Fibroblast of lung (primary cell): ENCODE results near the gene TGFB2. TPM values are rescaled to one million over a fixed set of nuclear protein-coding genes. Genes with fewer than 3 reads are reported as not detected.

Experiments
- DNase-seq, 2 donors: peaks; one replicate each; pipeline versions ENCODE4 v3.0.0 to v3.0.0-alpha.2; 2010; ENCODE audit warnings: low read depth in 2 of 2
- H2AFZ ChIP-seq: 2 replicates; pipeline ENCODE4 v1.5.1; 2012; ENCODE audit warnings: low read length, control low read depth, inconsistent platforms
- H3K27ac ChIP-seq: 2 replicates; pipeline ENCODE4 v1.5.1; 2011; ENCODE audit warnings: low read length, control low read depth; ENCODE audit not compliant: insufficient read depth
- H3K27me3 ChIP-seq: 2 replicates; pipeline ENCODE4 v1.5.1; 2011; ENCODE audit warnings: mild to moderate bottlenecking, low read length; ENCODE audit not compliant: control insufficient read depth, insufficient read depth
- H3K36me3 ChIP-seq: 2 replicates; pipeline ENCODE4 v1.5.1; 2011; ENCODE audit warnings: low read length; ENCODE audit not compliant: control insufficient read depth, insufficient read depth
- H3K4me1 ChIP-seq: 2 replicates; pipeline ENCODE4 v1.5.1; 2011; ENCODE audit warnings: low read length; ENCODE audit not compliant: control insufficient read depth, insufficient read depth; ENCODE audit errors: extremely low read depth
- H3K4me2 ChIP-seq: 2 replicates; pipeline ENCODE4 v1.5.1; 2011; ENCODE audit warnings: low read length, control low read depth; ENCODE audit not compliant: insufficient read depth; ENCODE audit errors: extremely low read depth
- H3K4me3 ChIP-seq, 4 experiments: fragments of 200-600 bp in 1 of 4; sonication (generic) in 1 of 4; replicated peaks in 1 of 4; 2 replicates each; pipeline ENCODE4 v1.5.1; 2011 to 2016; ENCODE audit warnings: low read length in 4 of 4, low read depth in 3 of 4, mild to moderate bottlenecking in 3 of 4, control low read depth in 2 of 4, inconsistent platforms in 1 of 4, mixed read lengths in 1 of 4; ENCODE audit not compliant: insufficient read depth in 1 of 4; ENCODE audit errors: control extremely low read depth in 1 of 4
- H3K79me2 ChIP-seq: 2 replicates; pipeline ENCODE4 v1.5.1; 2012; ENCODE audit warnings: mild to moderate bottlenecking, low read length, inconsistent platforms; ENCODE audit not compliant: control insufficient read depth, insufficient read depth
- H3K9ac ChIP-seq: 2 replicates; pipeline ENCODE4 v1.5.1; 2011; ENCODE audit warnings: mild to moderate bottlenecking, low read length, control low read depth; ENCODE audit not compliant: insufficient read depth
- H3K9me3 ChIP-seq: 2 replicates; pipeline ENCODE4 v1.5.1; 2012; ENCODE audit warnings: low read depth, low read length; ENCODE audit not compliant: control insufficient read depth, insufficient read depth
- H4K20me1 ChIP-seq: 2 replicates; pipeline ENCODE4 v1.5.1; 2011; ENCODE audit warnings: low read length; ENCODE audit not compliant: control insufficient read depth, insufficient read depth; ENCODE audit errors: extremely low read depth
- EZH2 ChIP-seq: IDR thresholded peaks from 2 replicates; pipeline ENCODE4 v1.5.1; 2012; ENCODE audit warnings: low read length, control low read depth, mild to moderate bottlenecking; ENCODE audit errors: missing control alignments
- polyA plus RNA-seq, 2 donors: library from polyadenylated mRNA; depleted of rRNA in 1 of 2; stranded (reverse) in 1 of 2; unstranded in 1 of 2; fragments of >200 nt; gene quantifications; 2 replicates each; pipeline ENCODE4 v1.2.1, GENCODE V29; 2011 to 2012; ENCODE audit warnings: missing spikeins in 1 of 2
- total RNA-seq: library from RNA; depleted of rRNA; stranded (reverse); fragments of >200 nt; gene quantifications from 2 replicates; pipeline ENCODE4 v1.2.1, GENCODE V29; 2014
- TF ChIP-seq, protein P1 (sequence below), 2 donors: IDR thresholded peaks in 1 of 2; conservative IDR thresholded peaks in 1 of 2; 1 replicate in 1 of 2; 2 replicates in 1 of 2; pipeline ENCODE4 v1.5.1; 2011 to 2012; ENCODE audit warnings: low read length in 2 of 2, control low read depth in 1 of 2, inconsistent platforms in 1 of 2, low read depth in 1 of 2, mild to moderate bottlenecking in 1 of 2

TGFB2 gene
- total and polyA plus RNA-seq, 2 donors (not counting 1 experiment from before 2014, with no cell fraction given): 13.9 to 29.1 TPM

DNA sequence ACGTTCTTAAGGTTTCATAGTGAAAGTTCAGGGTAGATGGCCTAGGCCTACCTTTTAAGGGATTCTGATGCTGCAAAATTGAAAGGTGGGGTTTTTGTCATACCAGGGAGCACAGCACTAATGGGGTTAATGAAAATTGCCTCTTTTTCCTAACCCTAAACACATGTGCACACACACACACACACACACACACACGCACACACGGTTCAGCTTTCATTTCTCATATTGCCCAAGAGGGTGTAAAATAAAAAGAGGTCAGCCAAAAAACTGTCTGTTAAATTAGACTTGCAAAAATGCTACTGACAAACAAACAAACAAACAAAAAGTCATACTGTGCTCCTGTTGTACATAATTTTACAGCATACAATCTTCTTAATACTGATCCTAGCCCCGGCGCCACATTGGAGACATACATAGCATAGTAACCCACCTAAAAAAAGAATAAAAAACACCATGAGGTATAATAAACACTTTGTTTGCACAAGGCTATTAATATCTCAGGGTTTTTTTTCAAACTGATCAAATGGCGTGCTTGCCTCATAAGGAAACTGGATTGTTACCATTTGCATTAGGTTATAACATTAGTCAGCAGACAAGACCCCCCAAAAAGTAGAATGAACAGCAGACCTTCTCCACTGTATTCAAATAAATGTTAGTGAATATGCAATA, 69.1 kb downstream of the TGFB2 start:
- Histone ChIP-seq H3K36me3 (no peaks in the 10 kb centered on the region), H3K27me3 (no peaks in the 10 kb centered on the region), H3K4me2 (no peak overlapping the region), H3K9ac (no peak overlapping the region), H3K4me3 (no peak overlapping the region), H3K27ac (no peak overlapping the region), H4K20me1 (no peaks in the 10 kb centered on the region), H3K79me2 (no peaks in the 10 kb centered on the region), H3K9me3 (no peaks in the 10 kb centered on the region), H3K4me1 (no peaks in the 10 kb centered on the region), H2AFZ (no peak overlapping the region)
- TF ChIP-seq EZH2: no peak
- TF ChIP-seq, protein P1, sequence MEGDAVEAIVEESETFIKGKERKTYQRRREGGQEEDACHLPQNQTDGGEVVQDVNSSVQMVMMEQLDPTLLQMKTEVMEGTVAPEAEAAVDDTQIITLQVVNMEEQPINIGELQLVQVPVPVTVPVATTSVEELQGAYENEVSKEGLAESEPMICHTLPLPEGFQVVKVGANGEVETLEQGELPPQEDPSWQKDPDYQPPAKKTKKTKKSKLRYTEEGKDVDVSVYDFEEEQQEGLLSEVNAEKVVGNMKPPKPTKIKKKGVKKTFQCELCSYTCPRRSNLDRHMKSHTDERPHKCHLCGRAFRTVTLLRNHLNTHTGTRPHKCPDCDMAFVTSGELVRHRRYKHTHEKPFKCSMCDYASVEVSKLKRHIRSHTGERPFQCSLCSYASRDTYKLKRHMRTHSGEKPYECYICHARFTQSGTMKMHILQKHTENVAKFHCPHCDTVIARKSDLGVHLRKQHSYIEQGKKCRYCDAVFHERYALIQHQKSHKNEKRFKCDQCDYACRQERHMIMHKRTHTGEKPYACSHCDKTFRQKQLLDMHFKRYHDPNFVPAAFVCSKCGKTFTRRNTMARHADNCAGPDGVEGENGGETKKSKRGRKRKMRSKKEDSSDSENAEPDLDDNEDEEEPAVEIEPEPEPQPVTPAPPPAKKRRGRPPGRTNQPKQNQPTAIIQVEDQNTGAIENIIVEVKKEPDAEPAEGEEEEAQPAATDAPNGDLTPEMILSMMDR (conservative IDR thresholded peaks at IDR 0.05 in 1 of 2, IDR thresholded peaks at IDR 0.05 in 1 of 2; ENCODE audit: low read depth in 1 of 2, low read length in 2 of 2): no peak
- DNase-seq: no peak

GRCh38 chr1:218415726-218416125, 70.6 kb downstream of the TGFB2 start:
- no peak overlapping the region for H3K27ac ChIP-seq
- no peak overlapping the region for H3K9ac ChIP-seq
- no peak for DNase-seq
- no peaks in the 10 kb centered on the region for H3K4me1 ChIP-seq
- H3K79me2 ChIP-seq: no peaks in the 10 kb centered on the region
- no peak overlapping the region for H2AFZ ChIP-seq
- no peak overlapping the region for H3K4me2 ChIP-seq
- TF ChIP-seq EZH2: no peak
- TF ChIP-seq, protein P1 (conservative IDR thresholded peaks at IDR 0.05 in 1 of 2, IDR thresholded peaks at IDR 0.05 in 1 of 2; ENCODE audit: low read depth in 1 of 2, low read length in 2 of 2): no peak
- H3K36me3 ChIP-seq: no peaks in the 10 kb centered on the region
- no peak overlapping the region for H3K4me3 ChIP-seq
- H3K9me3 ChIP-seq: no peaks in the 10 kb centered on the region
- H4K20me1 ChIP-seq: no peaks in the 10 kb centered on the region
- no peaks in the 10 kb centered on the region for H3K27me3 ChIP-seq

DNA sequence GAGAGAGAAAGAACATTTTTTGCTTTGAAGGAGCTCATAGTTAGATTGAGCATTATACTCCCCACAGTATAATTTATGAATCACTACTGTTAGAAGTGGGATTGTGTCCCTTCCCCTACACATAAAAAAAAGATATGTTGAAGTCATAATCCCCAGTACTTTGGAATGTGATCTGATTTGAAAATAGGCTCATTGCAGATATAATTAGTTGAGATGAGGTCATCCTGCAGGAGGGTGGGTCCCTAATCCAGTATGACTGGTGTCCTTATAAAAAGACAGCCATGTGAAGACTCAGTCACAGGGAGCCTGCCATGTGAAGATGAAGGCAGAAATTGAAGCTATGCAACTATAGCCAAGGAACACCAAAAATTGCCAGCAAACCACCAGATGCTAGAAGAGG, 76.4 kb downstream of the TGFB2 start:
- H3K27me3 ChIP-seq: no peaks in the 10 kb centered on the region
- peak in 1 of 2 donors; percentile 52 for DNase-seq

More for the DNA sequence above, 76.4 kb downstream of the TGFB2 start:
- Histone ChIP-seq H4K20me1 (no peaks in the 10 kb centered on the region), H3K79me2 (no peaks in the 10 kb centered on the region), H3K4me3 (no peak overlapping the region), H3K4me1 (no peaks in the 10 kb centered on the region), H3K9me3 (no peaks in the 10 kb centered on the region), H2AFZ (no peak overlapping the region), H3K27ac (no peak overlapping the region), H3K4me2 (no peak overlapping the region), H3K9ac (no peak overlapping the region), H3K36me3 (no peaks in the 10 kb centered on the region)
- TF ChIP-seq, protein P1 (conservative IDR thresholded peaks at IDR 0.05 in 1 of 2, IDR thresholded peaks at IDR 0.05 in 1 of 2; ENCODE audit: low read depth in 1 of 2, low read length in 2 of 2): no peak
- TF ChIP-seq EZH2: no peak
